HG02610 (cell line): Measurements from ENCODE around the gene CCNY.
"Not testable (repeated sequence)": the region's sequence is repeated elsewhere in the genome, so short reads cannot be mapped to it uniquely, and the experiment has no call there.

ENCODE experiments used
- ATAC-seq: cut with Tn5 transposase; IDR thresholded peaks from one replicate; pipeline ENCODE4 v1.9.1; 2021; ENCODE audit warnings: mild to moderate bottlenecking, moderate library complexity; ENCODE audit not compliant: unreplicated experiment

CCNY gene

GRCh38 chr10:35353805-35354204 lies 17.5 kb downstream of the CCNY start:
- ATAC-seq: peak; percentile 52

- ATAC-seq: not testable (repeated sequence)
These were observed 17.9 kb downstream of the CCNY start for GRCh38 chr10:35354257-35354656.

- peak; percentile 70 for ATAC-seq
These were observed 19.8 kb downstream of the CCNY start for GRCh38 chr10:35355971-35356724.

- ATAC-seq: peak; percentile 24
These were observed 20.4 kb downstream of the CCNY start for GRCh38 chr10:35356725-35357092.

GRCh38 chr10:35359056-35359455 lies 22.7 kb downstream of the CCNY start:
- no peak for ATAC-seq

GRCh38 chr10:35359873-35360272 lies 23.6 kb downstream of the CCNY start:
- no peak for ATAC-seq

- ATAC-seq: no peak
These were observed 26.5 kb downstream of the CCNY start for GRCh38 chr10:35362701-35363350.

- ATAC-seq: no peak
These were observed 27.3 kb downstream of the CCNY start for GRCh38 chr10:35363587-35363986.

- ATAC-seq: no peak
These were observed 28.5 kb downstream of the CCNY start for GRCh38 chr10:35364808-35365207.

- ATAC-seq: no peak
These were observed 29.7 kb downstream of the CCNY start for GRCh38 chr10:35365994-35366393.

GRCh38 chr10:35367107-35367859 lies 31.0 kb downstream of the CCNY start:
- ATAC-seq: no peak

GRCh38 chr10:35367982-35368381 lies 31.7 kb downstream of the CCNY start:
- ATAC-seq: no peak

- ATAC-seq: no peak
These were observed 32.3 kb downstream of the CCNY start for GRCh38 chr10:35368485-35369048.

- ATAC-seq: no peak
These were observed 32.8 kb downstream of the CCNY start for GRCh38 chr10:35369049-35369611.

GRCh38 chr10:35371731-35372130 lies 35.4 kb downstream of the CCNY start:
- no peak for ATAC-seq

- ATAC-seq: peak; percentile 31
These were observed 36.0 kb downstream of the CCNY start for GRCh38 chr10:35372329-35372728.

- ATAC-seq: no peak
These were observed 38.9 kb downstream of the CCNY start for GRCh38 chr10:35375091-35375765.

- no peak for ATAC-seq
These were observed 40.9 kb downstream of the CCNY start for GRCh38 chr10:35377050-35377728.

- no peak for ATAC-seq
These were observed 42.4 kb downstream of the CCNY start for GRCh38 chr10:35378541-35379210.
